IMR-90 (cell line): Measurements from ENCODE around the gene PXDC1. TPM values are rescaled to one million over a fixed set of nuclear protein-coding genes. Genes with fewer than 3 reads are reported as not detected.
A peak's percentile ranks its signal among the peaks of the same experiment; 100 is the strongest.

Experiments
- ATAC-seq: fragments of 200-7000 bp; cut with Tn5 transposase; 2 replicates; pipeline ENCODE4 v1.9.1; 2020; ENCODE audit warnings: low read depth, mild to moderate bottlenecking, moderate library complexity
- BruUV-seq: library from RNA; stranded (reverse); fragments of 400-500 nt; replicated peaks from 2 replicates; lab custom pipeline; 2021; lab: Mats Ljungman, UMichigan
- CTCF ChIA-PET: fragments of 300-600 bp; formaldehyde crosslinking; extraction: SDS; loops from one replicate; lab custom pipeline; 2021; ENCODE audit warnings: antibody characterized with exemption; lab: Yijun Ruan, JAX
- POLR2A ChIA-PET: fragments of 300-600 bp; sonication (Branson Sonifier 250); formaldehyde crosslinking; loops from one replicate; lab custom pipeline; 2022; ENCODE audit warnings: antibody characterized with exemption; ENCODE audit not compliant: unreplicated experiment; lab: Charles Lee
- DNase-seq: peaks from one replicate; pipeline ENCODE4 v3.0.0; 2013
- H2AFZ ChIP-seq: replicated peaks from 2 replicates; pipeline ENCODE3; 2013; ENCODE audit warnings: low read length, mild to moderate bottlenecking; ENCODE audit not compliant: poor library complexity
- H2AK5ac ChIP-seq: 2 replicates; pipeline ENCODE4 v1.6.1; 2013; ENCODE audit warnings: low read depth, low read length, inconsistent platforms
- H2AK9ac ChIP-seq: replicated peaks from 2 replicates; pipeline ENCODE3; 2013; ENCODE audit warnings: mild to moderate bottlenecking, low read depth, low read length, moderate library complexity; ENCODE audit not compliant: poor library complexity
- H2BK120ac ChIP-seq: 2 replicates; pipeline ENCODE4 v1.6.1; 2013; ENCODE audit warnings: low read depth, low read length, inconsistent platforms
- H2BK15ac ChIP-seq: 3 replicates; pipeline ENCODE4 v1.6.1; 2013; ENCODE audit warnings: low read depth, low read length, inconsistent platforms
- H2BK20ac ChIP-seq: 2 replicates; pipeline ENCODE4 v1.6.1; 2013; ENCODE audit warnings: low read depth, mild to moderate bottlenecking, inconsistent platforms, low read length, moderate library complexity
- H2BK5ac ChIP-seq: 2 replicates; pipeline ENCODE4 v1.6.1; 2013; ENCODE audit warnings: mild to moderate bottlenecking, low read depth, low read length, inconsistent platforms; ENCODE audit not compliant: poor library complexity, severe bottlenecking
- H3K14ac ChIP-seq: replicated peaks from 2 replicates; pipeline ENCODE4 v1.6.1; 2013; ENCODE audit warnings: low read depth, low read length, inconsistent platforms
- H3K18ac ChIP-seq: 2 replicates; pipeline ENCODE4 v1.6.1; 2013; ENCODE audit warnings: low read depth, low read length, control low read depth
- H3K23ac ChIP-seq: 2 replicates; pipeline ENCODE4 v1.6.1; 2013; ENCODE audit warnings: low read depth, low read length, inconsistent platforms
- H3K27ac ChIP-seq: 2 replicates; pipeline ENCODE4 v1.5.1; 2013; ENCODE audit warnings: mild to moderate bottlenecking, control low read depth, low read length; ENCODE audit not compliant: insufficient read depth
- H3K27me3 ChIP-seq: 2 replicates; pipeline ENCODE4 v1.6.1; 2013; ENCODE audit warnings: low read length; ENCODE audit not compliant: control insufficient read depth, insufficient read depth
- H3K36me3 ChIP-seq: 2 replicates; pipeline ENCODE4 v1.6.1; 2013; ENCODE audit warnings: low read length, mixed read lengths; ENCODE audit not compliant: control insufficient read depth, insufficient read depth
- H3K4ac ChIP-seq: 2 replicates; pipeline ENCODE4 v1.6.1; 2013; ENCODE audit warnings: low read depth, low read length, inconsistent platforms
- H3K4me1 ChIP-seq: 2 replicates; pipeline ENCODE4 v1.6.1; 2013; ENCODE audit warnings: low read length, mixed read lengths; ENCODE audit not compliant: control insufficient read depth, insufficient read depth
- H3K4me2 ChIP-seq: 2 replicates; pipeline ENCODE4 v1.6.1; 2013; ENCODE audit warnings: low read depth, mild to moderate bottlenecking, control low read depth, low read length, moderate library complexity
- H3K4me3 ChIP-seq: 2 replicates; pipeline ENCODE4 v1.5.1; 2013; ENCODE audit warnings: low read depth, mild to moderate bottlenecking, control low read depth, low read length, moderate library complexity; ENCODE audit not compliant: insufficient read depth
- H3K56ac ChIP-seq: 2 replicates; pipeline ENCODE4 v1.6.1; 2013; ENCODE audit warnings: low read length, inconsistent platforms; ENCODE audit not compliant: insufficient read depth; ENCODE audit errors: extremely low read depth
- H3K79me1 ChIP-seq, 2 experiments: 2 replicates each; pipeline ENCODE4 v1.6.1; 2013; ENCODE audit warnings: low read length in 2 of 2, inconsistent platforms in 1 of 2, low read depth in 1 of 2
- H3K9ac ChIP-seq: 2 replicates; pipeline ENCODE4 v1.6.1; 2013; ENCODE audit warnings: low read depth, low read length, control low read depth
- H3K9me1 ChIP-seq: 2 replicates; pipeline ENCODE4 v1.6.1; 2013; ENCODE audit warnings: low read length, inconsistent platforms; ENCODE audit not compliant: insufficient read depth
- H3K9me3 ChIP-seq: 2 replicates; pipeline ENCODE4 v1.6.1; 2013; ENCODE audit warnings: low read length; ENCODE audit not compliant: control insufficient read depth, insufficient read depth
- H4K20me1 ChIP-seq: 2 replicates; pipeline ENCODE4 v1.6.1; 2013; ENCODE audit warnings: low read length, inconsistent platforms; ENCODE audit not compliant: insufficient read depth
- H4K5ac ChIP-seq: 2 replicates; pipeline ENCODE4 v1.6.1; 2013; ENCODE audit warnings: mild to moderate bottlenecking, low read depth, low read length, control low read depth
- H4K8ac ChIP-seq, 2 experiments: 2 replicates each; pipeline ENCODE4 v1.6.1; 2013; ENCODE audit warnings: low read depth in 2 of 2, low read length in 2 of 2, control low read depth in 1 of 2, inconsistent platforms in 1 of 2
- H4K91ac ChIP-seq: 2 replicates; pipeline ENCODE4 v1.6.1; 2013; ENCODE audit warnings: low read depth, low read length, inconsistent platforms; ENCODE audit not compliant: insufficient read depth
- BHLHE40 ChIP-seq: fragments of 150-350 bp; IDR thresholded peaks from 2 replicates; pipeline ENCODE4 v1.6.1; 2016; ENCODE audit warnings: mild to moderate bottlenecking, low read depth, low read length
- CHD1 ChIP-seq: IDR thresholded peaks from 2 replicates; pipeline ENCODE4 v1.6.1; 2012; ENCODE audit warnings: low read depth, low read length, improper control_type of control experiment
- MAZ ChIP-seq: IDR thresholded peaks from 2 replicates; pipeline ENCODE4 v1.6.1; 2012; ENCODE audit warnings: low read depth, mild to moderate bottlenecking, low read length, improper control_type of control experiment, moderate library complexity, borderline replicate concordance
- NFE2L2 ChIP-seq: fragments of 150-350 bp; IDR thresholded peaks from 2 replicates; pipeline ENCODE4 v1.6.1; 2016; ENCODE audit warnings: low read depth, mild to moderate bottlenecking, low read length
- POLR2A ChIP-seq: IDR thresholded peaks from 2 replicates; pipeline ENCODE4 v1.6.1; 2012; ENCODE audit warnings: mild to moderate bottlenecking, low read depth, low read length
- RFX5 ChIP-seq: IDR thresholded peaks from 2 replicates; pipeline ENCODE4 v1.8.0; 2012; ENCODE audit warnings: low read depth, mild to moderate bottlenecking, low read length, moderate library complexity
- WGBS, 2 experiments: methylation state at CpG; one replicate each; pipeline versions ENCODE4 v1.1.5 to v1.1.7; 2013; ENCODE audit warnings: missing lambda C conversion rate in 2 of 2; ENCODE audit not compliant: insufficient read length in 1 of 2; ENCODE audit errors: extremely low coverage in 2 of 2; 5-methylcytosine and 5-hydroxymethylcytosine counted together
- dilution Hi-C: fragments of 300-500 bp; cut with HindIII; formaldehyde crosslinking; loops from one replicate; pipeline ENCODE4 v1.14.3; 2018; ENCODE audit warnings: low sequenced_read_pairs; ENCODE audit not compliant: unreplicated experiment
- in situ Hi-C: fragments of 300-500 bp; cut with MboI; formaldehyde crosslinking; loops from 3 replicates; pipeline ENCODE4 v1.14.3; 2019; ENCODE audit warnings: low sequenced_read_pairs, inconsistent platforms, mixed read lengths
- intact Hi-C: fragments of 100-400 bp; cut with micrococcal nuclease; formaldehyde crosslinking; loops from 2 replicates; pipeline ENCODE4 v1.10.0; 2022
- polyA plus RNA-seq, 3 experiments: library from polyadenylated mRNA; depleted of rRNA; stranded (reverse); fragments of >200 nt; gene quantifications; 2 replicates each; pipeline ENCODE4 v1.2.3, GENCODE V29; 2012; ENCODE audit warnings: low replicate concordance in 1 of 3
- total RNA-seq: library from RNA; depleted of rRNA; stranded (reverse); fragments of >200 nt; gene quantifications from 2 replicates; pipeline ENCODE4 v1.2.3, GENCODE V29; 2012

PXDC1 gene
- total and polyA plus RNA-seq, 2 of the 4 experiments (the other 2 are of a cell fraction), result 63.3 to 72.2 TPM

DNA sequence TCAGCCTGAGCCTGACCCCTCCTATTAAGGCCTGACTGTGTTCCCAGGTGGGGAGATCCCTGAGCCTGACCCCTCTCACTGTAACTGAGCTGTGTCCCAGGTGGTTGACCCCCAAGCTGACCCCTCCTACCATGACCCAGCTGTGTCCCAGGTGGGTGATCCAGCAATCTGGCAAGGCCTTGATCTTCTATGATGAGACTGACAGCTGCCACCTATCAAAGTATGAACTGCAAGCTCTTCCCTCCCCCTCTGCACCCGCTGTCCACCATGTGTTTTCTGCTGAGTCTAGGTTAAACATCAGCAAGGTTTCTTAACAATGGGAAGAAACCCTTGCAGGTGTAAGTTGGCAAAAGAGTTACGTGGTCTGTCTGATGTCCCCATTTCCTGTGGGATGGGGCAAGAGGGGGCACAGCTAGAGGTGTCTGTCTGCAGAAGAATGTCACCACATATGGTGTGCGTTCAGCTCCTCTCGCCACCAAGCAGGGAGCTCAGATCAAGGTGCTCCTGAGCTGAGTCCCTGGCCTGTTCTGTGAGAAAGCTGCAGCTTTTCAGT lies 5.9 kb downstream of the PXDC1 start:
- ChIA-PET CTCF (interaction anchor here (0.9 kb wide), 1 partner anchor 232 kb away, joined by 3 read pairs; no protein-coding TSS in a partner anchor), POLR2A (no interaction called here)
- H2BK20ac ChIP-seq, result no peak overlapping the region
- BruUV-seq, result no TSS peak
- peaks cover 38% of the 10 kb centered on the region for H3K4me1 ChIP-seq
- peaks cover 28% of the 10 kb centered on the region for H3K9me1 ChIP-seq
- H4K91ac ChIP-seq, result no peak overlapping the region
- dilution Hi-C loops, result no loop called here
- H2AK9ac ChIP-seq, result no peak overlapping the region
- DNase-seq, result no peak
- H4K20me1 ChIP-seq, result peaks cover 98% of the 10 kb centered on the region
- no peaks in the 10 kb centered on the region for H3K27me3 ChIP-seq
- H2BK15ac ChIP-seq, result no peak overlapping the region
- no peak overlapping the region for H3K27ac ChIP-seq
- H4K8ac ChIP-seq, result no peak overlapping the region
- no peak overlapping the region for H3K4ac ChIP-seq
- H3K9me3 ChIP-seq, result no peaks in the 10 kb centered on the region
- H3K56ac ChIP-seq, result no peak overlapping the region
- ATAC-seq, result no peak
- peaks cover 9% of the 10 kb centered on the region; the same call in 1 of the 2 replicates for H3K36me3 ChIP-seq
- no peak overlapping the region for H2AFZ ChIP-seq
- H3K4me3 ChIP-seq, result no peak overlapping the region
- H3K18ac ChIP-seq, result no peak overlapping the region
- H3K79me1 ChIP-seq, result peaks cover 3 to 77% of the 10 kb centered on the region in 2 experiments; a peak in 3 of 4 replicates
- in situ Hi-C loops, result loop anchor here (5.0 to 25.0 kb wide), 4 partner anchors 102 to 608 kb away; partner anchors contain the start of gene FAM50B
- H2BK120ac ChIP-seq, result no peak overlapping the region
- H3K23ac ChIP-seq, result 0 out of 2 replicates have a peak overlapping the region, but pooled peaks have one; percentile 13
- no peak overlapping the region for H2AK5ac ChIP-seq
- intact Hi-C loops, result loop anchor here (10.0 kb wide), 1 partner anchor 409 kb away; no protein-coding TSS in a partner anchor
- H4K5ac ChIP-seq, result no peak overlapping the region
- H3K14ac ChIP-seq, result no peak overlapping the region
- 93% methylated on average over 3 of the region's 4 CpGs; no CpG with 5 or more reads in 1 of the 2 experiments for WGBS, 2 experiments
- no peak overlapping the region for H2BK5ac ChIP-seq
- H3K4me2 ChIP-seq, result no peak overlapping the region
- no peak for TF ChIP-seq RFX5
- no peak for TF ChIP-seq MAZ
- no peak for TF ChIP-seq BHLHE40
- TF ChIP-seq NFE2L2, result no peak
- TF ChIP-seq CHD1, result no peak
- TF ChIP-seq POLR2A, result no peak
- no peak overlapping the region for H3K9ac ChIP-seq
